HepG2 (cell line): Measurements from ENCODE around the gene DAD1. TPM values are rescaled to one million over a fixed set of nuclear protein-coding genes. Genes with fewer than 3 reads are reported as not detected.
A peak's percentile ranks its signal among the peaks of the same experiment; 100 is the strongest.

ENCODE experiments used
- ATF7-NPFF ChIP-seq: sonication (generic); formaldehyde crosslinking; IDR thresholded peaks from 2 replicates; pipeline ENCODE4 v1.8.1; 2023; ENCODE audit warnings: mild to moderate bottlenecking, low read depth, missing genetic modification reagents, moderate library complexity
- CENPBD1 ChIP-seq: sonication (generic); formaldehyde crosslinking; IDR thresholded peaks from 2 replicates; pipeline ENCODE4 v1.8.0; 2022; ENCODE audit warnings: missing genetic modification reagents, low read depth, mild to moderate bottlenecking, borderline replicate concordance
- ERF ChIP-seq: IDR thresholded peaks from 2 replicates; pipeline ENCODE4 v1.6.1; 2018; ENCODE audit warnings: missing biosample characterization, missing genetic modification reagents
- HNRNPL ChIP-seq: fragments of 200-400 bp; formaldehyde crosslinking; IDR thresholded peaks from 2 replicates; pipeline ENCODE4 v1.6.1; 2017; ENCODE audit warnings: mild to moderate bottlenecking, low read depth, low read length
- KDM4B ChIP-seq: sonication (generic); formaldehyde crosslinking; IDR thresholded peaks from 2 replicates; pipeline ENCODE4 v1.4.0; 2020; ENCODE audit warnings: missing genetic modification reagents
- KLF12 ChIP-seq: sonication (generic); formaldehyde crosslinking; IDR thresholded peaks from 2 replicates; pipeline ENCODE4 v1.4.0; 2020; ENCODE audit warnings: missing genetic modification reagents, borderline replicate concordance
- KMT2B ChIP-seq: IDR thresholded peaks from 2 replicates; pipeline ENCODE4 v1.6.1; 2016; ENCODE audit warnings: missing genetic modification reagents, missing compliant biosample characterization
- MED1 ChIP-seq: sonication (generic); formaldehyde crosslinking; IDR thresholded peaks from 2 replicates; pipeline ENCODE4 v1.4.0; 2020; ENCODE audit warnings: missing genetic modification reagents
- MEF2D ChIP-seq: sonication (generic); formaldehyde crosslinking; IDR thresholded peaks from 2 replicates; pipeline ENCODE4 v1.5.1; 2020; ENCODE audit warnings: mild to moderate bottlenecking, missing genetic modification reagents
- PRMT3 ChIP-seq: sonication (generic); formaldehyde crosslinking; IDR thresholded peaks from 2 replicates; pipeline ENCODE4 v1.8.1; 2022; ENCODE audit warnings: low read depth, mild to moderate bottlenecking, moderate library complexity, missing genetic modification reagents, borderline replicate concordance
- SPEN ChIP-seq: sonication (generic); formaldehyde crosslinking; IDR thresholded peaks from 2 replicates; pipeline ENCODE4 v1.5.1; 2020; ENCODE audit warnings: low read depth, mild to moderate bottlenecking, missing genetic modification reagents
- TBP ChIP-seq: sonication (generic); formaldehyde crosslinking; IDR thresholded peaks from 2 replicates; pipeline ENCODE4 v1.5.0; 2020; ENCODE audit warnings: missing genetic modification reagents
- ZFP37 ChIP-seq: sonication (generic); formaldehyde crosslinking; IDR thresholded peaks from 2 replicates; pipeline ENCODE4 v1.4.0; 2020; ENCODE audit warnings: missing genetic modification reagents, borderline replicate concordance
- ZNF121 ChIP-seq: sonication (generic); formaldehyde crosslinking; IDR thresholded peaks from 2 replicates; pipeline ENCODE4 v1.5.0; 2020; ENCODE audit warnings: mild to moderate bottlenecking, missing genetic modification reagents
- ZNF281 ChIP-seq: sonication (generic); formaldehyde crosslinking; IDR thresholded peaks from 2 replicates; pipeline ENCODE4 v1.4.0; 2020; ENCODE audit warnings: missing genetic modification reagents, borderline replicate concordance
- ZNF451 ChIP-seq: sonication (generic); formaldehyde crosslinking; IDR thresholded peaks from 2 replicates; pipeline ENCODE4 v1.5.0; 2020; ENCODE audit warnings: mild to moderate bottlenecking, missing genetic modification reagents
- ZNF550 ChIP-seq: sonication (generic); formaldehyde crosslinking; IDR thresholded peaks from 2 replicates; pipeline ENCODE4 v1.4.0; 2020; ENCODE audit warnings: mild to moderate bottlenecking, missing genetic modification reagents, borderline replicate concordance
- ZNF605 ChIP-seq: sonication (generic); formaldehyde crosslinking; IDR thresholded peaks from 2 replicates; pipeline ENCODE4 v1.8.0; 2022; ENCODE audit warnings: mild to moderate bottlenecking, missing genetic modification reagents
- ZNF615 ChIP-seq: sonication (generic); formaldehyde crosslinking; IDR thresholded peaks from 2 replicates; pipeline ENCODE4 v1.5.0; 2020; ENCODE audit warnings: mild to moderate bottlenecking, missing genetic modification reagents, borderline replicate concordance
- ZNF709 ChIP-seq: sonication (generic); formaldehyde crosslinking; IDR thresholded peaks from 2 replicates; pipeline ENCODE4 v1.5.0; 2020; ENCODE audit warnings: mild to moderate bottlenecking, missing genetic modification reagents
- ZNF839 ChIP-seq: sonication (generic); formaldehyde crosslinking; IDR thresholded peaks from 2 replicates; pipeline ENCODE4 v1.4.0; 2020; ENCODE audit warnings: missing genetic modification reagents, mild to moderate bottlenecking, borderline replicate concordance
- ZSCAN31 ChIP-seq: sonication (generic); formaldehyde crosslinking; IDR thresholded peaks from 2 replicates; pipeline ENCODE4 v1.5.0; 2020; ENCODE audit warnings: low read depth, mild to moderate bottlenecking, missing genetic modification reagents
- polyA plus RNA-seq, 8 experiments: library from polyadenylated mRNA; depleted of rRNA in 3 of 8; stranded (reverse) in 7 of 8; unstranded in 1 of 8; fragments of >200 nt; fragmentation: Illumina TruSeq in 4 of 8; extraction: Trizol in 4 of 8; gene quantifications; 2 replicates each; pipeline versions ENCODE4 v1.2.1 to v1.2.3, GENCODE V29; 2011 to 2016; ENCODE audit warnings: low read depth in 4 of 8, missing spikeins in 1 of 8, mixed read lengths in 1 of 8; ENCODE audit not compliant: insufficient read depth in 1 of 8
- total RNA-seq, 5 experiments: library from RNA; depleted of rRNA; stranded (reverse); fragments of >200 nt; fragmentation: Illumina TruSeq; extraction: Trizol; gene quantifications; 2 replicates each; pipeline ENCODE4 v1.2.3, GENCODE V29; 2016; ENCODE audit warnings: low read depth in 1 of 5
- TF ChIP-seq, protein P1 (sequence below): IDR thresholded peaks from 2 replicates; pipeline ENCODE4 v1.6.1; 2016; ENCODE audit warnings: missing biosample characterization, missing genetic modification reagents, low read depth
- TF ChIP-seq, protein P2 (sequence below): sonication (generic); formaldehyde crosslinking; IDR thresholded peaks from 2 replicates; pipeline ENCODE4 v1.9.0; 2022; ENCODE audit warnings: missing genetic modification reagents, mild to moderate bottlenecking, borderline replicate concordance

The DAD1 gene
- total and polyA plus RNA-seq, 2 of the 13 experiments (the other 11 are each of a cell fraction or from before 2014, with no cell fraction given) = 558 to 626 TPM

- no peak for TF ChIP-seq KLF12 (CRISPR knock-in tag)
- TF ChIP-seq ZNF709 (CRISPR knock-in tag) = peak; percentile 71; the same call in 1 of the 2 replicates
- TF ChIP-seq ZNF605 (CRISPR knock-in tag) = peak; percentile 93
- peak; percentile 78; the same call in 1 of the 2 replicates for TF ChIP-seq MEF2D (CRISPR knock-in tag)
- TF ChIP-seq ZNF839 (CRISPR knock-in tag) = peak; percentile 96; the same call in 1 of the 2 replicates
- TF ChIP-seq, protein P1, sequence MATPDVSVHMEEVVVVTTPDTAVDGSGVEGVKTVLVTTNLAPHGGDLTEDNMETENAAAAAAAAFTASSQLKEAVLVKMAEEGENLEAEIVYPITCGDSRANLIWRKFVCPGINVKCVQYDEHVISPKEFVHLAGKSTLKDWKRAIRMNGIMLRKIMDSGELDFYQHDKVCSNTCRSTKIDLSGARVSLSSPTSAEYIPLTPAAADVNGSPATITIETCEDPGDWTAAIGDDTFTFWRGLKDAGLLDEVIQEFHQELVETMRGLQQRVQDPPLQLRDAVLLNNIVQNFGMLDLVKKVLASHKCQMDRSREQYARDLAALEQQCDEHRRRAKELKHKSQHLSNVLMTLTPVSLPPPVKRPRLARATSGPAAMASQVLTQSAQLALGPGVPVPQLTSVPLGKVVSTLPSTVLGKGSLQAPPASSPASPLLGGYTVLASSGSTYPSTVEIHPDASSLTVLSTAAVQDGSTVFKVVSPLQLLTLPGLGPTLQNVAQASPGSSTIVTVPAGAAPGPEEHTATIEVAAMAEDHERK (CRISPR knock-in tag) = no peak
- TF ChIP-seq ERF (CRISPR knock-in tag) = peak; percentile 88
- TF ChIP-seq ZSCAN31 (CRISPR knock-in tag) = peak; percentile 89; the same call in 1 of the 2 replicates
- peak; percentile 67; the same call in 1 of the 2 replicates for TF ChIP-seq ATF7-NPFF (CRISPR knock-in tag)
- TF ChIP-seq ZNF121 (CRISPR knock-in tag) = no peak
- peak; percentile 35; the same call in 1 of the 2 replicates for TF ChIP-seq ZNF281 (CRISPR knock-in tag)
- 0 out of 2 replicates have a peak, but pooled peaks have one; percentile 34 for TF ChIP-seq SPEN (CRISPR knock-in tag)
- TF ChIP-seq MED1 (CRISPR knock-in tag) = peak; percentile 61; the same call in 1 of the 2 replicates
- TF ChIP-seq ZNF550 = no peak
- TF ChIP-seq KDM4B = peak; percentile 46; the same call in 1 of the 2 replicates
- TF ChIP-seq ZNF615 (CRISPR knock-in tag) = no peak; the same call in 1 of the 2 replicates
- no peak for TF ChIP-seq PRMT3
- no peak for TF ChIP-seq TBP
- TF ChIP-seq KMT2B (CRISPR knock-in tag) = peak; percentile 21; the same call in 1 of the 2 replicates
- TF ChIP-seq ZFP37 (CRISPR knock-in tag) = 0 out of 2 replicates have a peak, but pooled peaks have one; percentile 73
- no peak for TF ChIP-seq CENPBD1 (CRISPR knock-in tag)
- TF ChIP-seq, protein P2, sequence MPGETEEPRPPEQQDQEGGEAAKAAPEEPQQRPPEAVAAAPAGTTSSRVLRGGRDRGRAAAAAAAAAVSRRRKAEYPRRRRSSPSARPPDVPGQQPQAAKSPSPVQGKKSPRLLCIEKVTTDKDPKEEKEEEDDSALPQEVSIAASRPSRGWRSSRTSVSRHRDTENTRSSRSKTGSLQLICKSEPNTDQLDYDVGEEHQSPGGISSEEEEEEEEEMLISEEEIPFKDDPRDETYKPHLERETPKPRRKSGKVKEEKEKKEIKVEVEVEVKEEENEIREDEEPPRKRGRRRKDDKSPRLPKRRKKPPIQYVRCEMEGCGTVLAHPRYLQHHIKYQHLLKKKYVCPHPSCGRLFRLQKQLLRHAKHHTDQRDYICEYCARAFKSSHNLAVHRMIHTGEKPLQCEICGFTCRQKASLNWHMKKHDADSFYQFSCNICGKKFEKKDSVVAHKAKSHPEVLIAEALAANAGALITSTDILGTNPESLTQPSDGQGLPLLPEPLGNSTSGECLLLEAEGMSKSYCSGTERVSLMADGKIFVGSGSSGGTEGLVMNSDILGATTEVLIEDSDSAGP (CRISPR knock-in tag) = peak; percentile 87
- TF ChIP-seq HNRNPL = peak; percentile 75; the same call in 1 of the 2 replicates
- 0 out of 2 replicates have a peak, but pooled peaks have one; percentile 53 for TF ChIP-seq ZNF451 (CRISPR knock-in tag)
These were observed 31.9 kb downstream of the DAD1 start (continued) for GRCh38 chr14:22556990-22557623.
